SU-DHL-6 (cell line): ENCODE data around the gene RIC8B.

Experiments
- CTCF ChIP-seq: fragments of 200-600 bp; sonication (generic); IDR thresholded peaks from one replicate; pipeline ENCODE4 v1.5.1; 2017; ENCODE audit warnings: antibody characterized with exemption, mild to moderate bottlenecking, low read length, moderate library complexity; ENCODE audit not compliant: insufficient read depth, poor library complexity, severe bottlenecking
- EZH2phosphoT487 ChIP-seq: fragments of 200-600 bp; sonication (generic), shearing (Covaris generic); conservative IDR thresholded peaks from 2 replicates; pipeline ENCODE4 v1.6.1; 2018; ENCODE audit warnings: mild to moderate bottlenecking, antibody characterized with exemption, low read length, moderate library complexity, mixed read lengths

GRCh38 chr12:106736051-106736957 is 38.2 kb upstream of the RIC8B start:
- TF ChIP-seq CTCF (no peak), EZH2phosphoT487 (no peak)
